ENCODE data around the gene TMEM117.

Gene TMEM117

DNA sequence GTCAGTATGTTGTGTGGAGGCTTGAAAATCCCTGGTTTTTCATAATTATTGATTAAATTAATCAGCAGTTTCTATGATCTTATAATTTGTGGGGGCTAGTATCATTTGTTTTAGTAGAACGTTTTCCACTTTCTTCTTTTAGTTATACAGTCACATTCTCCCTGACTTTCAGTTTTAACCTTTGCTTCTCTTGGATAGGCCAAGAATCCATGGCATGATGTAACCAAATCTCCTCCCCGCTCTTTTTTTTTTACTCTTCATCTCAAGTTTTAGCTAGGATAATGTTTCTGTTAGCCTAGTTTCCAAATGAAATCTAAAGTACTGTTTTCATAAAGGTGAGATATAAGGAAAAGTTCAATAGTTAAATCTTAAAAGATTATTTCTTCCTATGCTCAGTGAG, 106.5 kb downstream of the TMEM117 start:
- no peaks in the 10 kb centered on the region for H3K9me3 ChIP-seq (ENCODE audit: control insufficient read depth, insufficient read depth, low read depth, low read length)
- ChIA-PET POLR2A (no interaction called here), CTCF (no interaction called here)
- no peak overlapping the region for H3K4me3 ChIP-seq (ENCODE audit: low read depth, low read length)
- H3K36me3 ChIP-seq (ENCODE audit: control insufficient read depth in 2 of 2, insufficient read depth in 1 of 2, low read length in 2 of 2), result no peaks in the 10 kb centered on the region; a peak in 1 of 3 replicates
- no peaks in the 10 kb centered on the region for H3K4me1 ChIP-seq (ENCODE audit: control insufficient read depth, insufficient read depth, low read length)
- H3K27ac ChIP-seq (ENCODE audit: extremely low read depth, low read depth, low read length), result no peak overlapping the region
- TF ChIP-seq MZF1 (tag by site-specific recombination; IDR thresholded peaks at IDR 0.05; ENCODE audit: borderline replicate concordance), result no peak
- TF ChIP-seq, protein P1, sequence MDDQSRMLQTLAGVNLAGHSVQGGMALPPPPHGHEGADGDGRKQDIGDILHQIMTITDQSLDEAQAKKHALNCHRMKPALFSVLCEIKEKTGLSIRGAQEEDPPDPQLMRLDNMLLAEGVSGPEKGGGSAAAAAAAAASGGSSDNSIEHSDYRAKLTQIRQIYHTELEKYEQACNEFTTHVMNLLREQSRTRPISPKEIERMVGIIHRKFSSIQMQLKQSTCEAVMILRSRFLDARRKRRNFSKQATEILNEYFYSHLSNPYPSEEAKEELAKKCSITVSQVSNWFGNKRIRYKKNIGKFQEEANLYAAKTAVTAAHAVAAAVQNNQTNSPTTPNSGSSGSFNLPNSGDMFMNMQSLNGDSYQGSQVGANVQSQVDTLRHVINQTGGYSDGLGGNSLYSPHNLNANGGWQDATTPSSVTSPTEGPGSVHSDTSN (CRISPR knock-in tag; IDR thresholded peaks at IDR 0.05), result no peak
- no peak for TF ChIP-seq ZNF843 (tag by site-specific recombination; IDR thresholded peaks at IDR 0.05)
- TF ChIP-seq ZSCAN30 (tag by site-specific recombination; IDR thresholded peaks at IDR 0.05), result no peak
- TF ChIP-seq ZNF311 (tag by site-specific recombination; IDR thresholded peaks at IDR 0.05; ENCODE audit: borderline replicate concordance), result no peak
- no peak for TF ChIP-seq ZNF157 (tag by site-specific recombination; IDR thresholded peaks at IDR 0.05)

DNA sequence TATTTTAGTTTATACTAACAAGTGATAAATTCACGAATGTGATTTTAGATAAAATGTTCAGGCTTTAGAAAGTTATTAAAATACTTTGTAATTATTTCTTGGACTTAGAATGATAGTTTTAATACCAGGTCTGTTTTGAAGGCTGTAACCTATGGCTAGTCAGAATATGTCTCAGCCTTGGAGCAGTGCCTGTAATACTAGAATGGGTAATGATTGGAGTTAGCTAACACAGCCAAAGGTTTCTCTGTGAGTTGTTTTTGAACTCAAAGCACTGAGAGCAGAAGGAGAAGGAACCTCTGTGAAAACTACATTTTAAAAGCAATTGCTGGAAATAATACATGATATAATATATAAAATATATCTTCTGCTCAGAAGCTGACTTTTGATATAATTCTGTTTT, 110.1 kb downstream of the TMEM117 start:
- TF ChIP-seq HOXC10 (CRISPR knock-in tag; IDR thresholded peaks at IDR 0.05) (no peak), ZNF324 (tag by site-specific recombination; IDR thresholded peaks at IDR 0.05) (no peak), ZNF571 (tag by site-specific recombination; IDR thresholded peaks at IDR 0.05) (no peak), ZNF202 (tag by site-specific recombination; IDR thresholded peaks at IDR 0.05; ENCODE audit: borderline replicate concordance) (no peak)
- TF ChIP-seq, protein P2, sequence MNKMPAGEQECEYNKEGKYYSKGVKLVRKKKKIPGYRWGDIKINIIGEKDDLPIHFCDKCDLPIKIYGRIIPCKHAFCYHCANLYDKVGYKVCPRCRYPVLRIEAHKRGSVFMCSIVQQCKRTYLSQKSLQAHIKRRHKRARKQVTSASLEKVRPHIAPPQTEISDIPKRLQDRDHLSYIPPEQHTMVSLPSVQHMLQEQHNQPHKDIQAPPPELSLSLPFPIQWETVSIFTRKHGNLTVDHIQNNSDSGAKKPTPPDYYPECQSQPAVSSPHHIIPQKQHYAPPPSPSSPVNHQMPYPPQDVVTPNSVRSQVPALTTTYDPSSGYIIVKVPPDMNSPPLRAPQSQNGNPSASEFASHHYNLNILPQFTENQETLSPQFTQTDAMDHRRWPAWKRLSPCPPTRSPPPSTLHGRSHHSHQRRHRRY (tag by site-specific recombination; IDR thresholded peaks at IDR 0.05), result no peak
- no peak overlapping the region for H3K27ac ChIP-seq (ENCODE audit: extremely low read depth, low read depth, low read length)
- ChIA-PET CTCF (interaction anchor here (0.6 kb wide), 1 partner anchor 498 kb away, joined by 3 read pairs; no protein-coding TSS in a partner anchor), POLR2A (no interaction called here)
- H3K9me3 ChIP-seq (ENCODE audit: control insufficient read depth, insufficient read depth, low read depth, low read length), result no peaks in the 10 kb centered on the region
- no peaks in the 10 kb centered on the region for H3K36me3 ChIP-seq (ENCODE audit: control insufficient read depth in 2 of 2, insufficient read depth in 1 of 2, low read length in 2 of 2)
- no peak overlapping the region for H3K4me3 ChIP-seq (ENCODE audit: low read depth, low read length)
- no peaks in the 10 kb centered on the region for H3K4me1 ChIP-seq (ENCODE audit: control insufficient read depth, insufficient read depth, low read length)

DNA sequence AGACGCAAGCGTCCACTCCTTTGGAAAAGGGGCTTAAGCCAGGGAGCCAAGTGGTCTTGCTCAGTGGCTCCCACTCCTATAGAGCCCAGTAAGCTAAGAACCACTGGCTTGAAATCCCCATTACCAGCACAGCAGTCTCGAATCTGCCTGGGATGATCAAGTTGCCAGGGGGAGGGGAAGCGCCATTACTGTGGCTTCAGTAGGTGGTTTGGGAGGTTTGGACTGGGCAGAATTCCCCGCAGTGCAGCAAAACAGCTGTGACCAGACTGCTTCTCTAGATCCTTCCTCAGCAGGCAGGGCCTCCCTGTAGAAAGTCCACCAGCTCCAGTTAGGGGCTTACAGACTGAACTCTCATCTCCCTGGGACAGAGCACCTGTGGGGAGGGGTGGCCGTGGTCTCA, 115.4 kb downstream of the TMEM117 start:
- ChIA-PET POLR2A (no interaction called here), CTCF (interaction anchor here (1.5 kb wide), 1 partner anchor 12 kb away, joined by 5 read pairs; no protein-coding TSS in a partner anchor)
- Histone ChIP-seq H3K36me3 (ENCODE audit: control insufficient read depth in 2 of 2, insufficient read depth in 1 of 2, low read length in 2 of 2) (no peaks in the 10 kb centered on the region), H3K4me1 (ENCODE audit: control insufficient read depth, insufficient read depth, low read length) (no peaks in the 10 kb centered on the region), H3K4me3 (ENCODE audit: low read depth, low read length) (no peak overlapping the region), H3K27ac (ENCODE audit: extremely low read depth, low read depth, low read length) (no peak overlapping the region), H3K9me3 (ENCODE audit: control insufficient read depth, insufficient read depth, low read depth, low read length) (no peaks in the 10 kb centered on the region; the same call in 1 of the 2 replicates)
- TF ChIP-seq ZNF416 (tag by site-specific recombination; IDR thresholded peaks at IDR 0.05), result no peak
- TF ChIP-seq ZEB2 (tag by site-specific recombination; IDR thresholded peaks at IDR 0.05), result no peak
- no peak for TF ChIP-seq ZBTB8A (tag by site-specific recombination; IDR thresholded peaks at IDR 0.05)
- TF ChIP-seq KLF7 (tag by site-specific recombination; IDR thresholded peaks at IDR 0.05; ENCODE audit: borderline replicate concordance), result no peak
- TF ChIP-seq ZNF335 (tag by site-specific recombination; conservative IDR thresholded peaks at IDR 0.05), result no peak
- no peak for TF ChIP-seq ZNF19 (tag by site-specific recombination; IDR thresholded peaks at IDR 0.05; ENCODE audit: low read depth)
- no peak for TF ChIP-seq MYNN (tag by site-specific recombination; IDR thresholded peaks at IDR 0.05; ENCODE audit: borderline replicate concordance)
- TF ChIP-seq OSR2 (tag by site-specific recombination; IDR thresholded peaks at IDR 0.05), result no peak
- TF ChIP-seq PRDM1 (tag by site-specific recombination; IDR thresholded peaks at IDR 0.05), result no peak
- TF ChIP-seq, protein P3, sequence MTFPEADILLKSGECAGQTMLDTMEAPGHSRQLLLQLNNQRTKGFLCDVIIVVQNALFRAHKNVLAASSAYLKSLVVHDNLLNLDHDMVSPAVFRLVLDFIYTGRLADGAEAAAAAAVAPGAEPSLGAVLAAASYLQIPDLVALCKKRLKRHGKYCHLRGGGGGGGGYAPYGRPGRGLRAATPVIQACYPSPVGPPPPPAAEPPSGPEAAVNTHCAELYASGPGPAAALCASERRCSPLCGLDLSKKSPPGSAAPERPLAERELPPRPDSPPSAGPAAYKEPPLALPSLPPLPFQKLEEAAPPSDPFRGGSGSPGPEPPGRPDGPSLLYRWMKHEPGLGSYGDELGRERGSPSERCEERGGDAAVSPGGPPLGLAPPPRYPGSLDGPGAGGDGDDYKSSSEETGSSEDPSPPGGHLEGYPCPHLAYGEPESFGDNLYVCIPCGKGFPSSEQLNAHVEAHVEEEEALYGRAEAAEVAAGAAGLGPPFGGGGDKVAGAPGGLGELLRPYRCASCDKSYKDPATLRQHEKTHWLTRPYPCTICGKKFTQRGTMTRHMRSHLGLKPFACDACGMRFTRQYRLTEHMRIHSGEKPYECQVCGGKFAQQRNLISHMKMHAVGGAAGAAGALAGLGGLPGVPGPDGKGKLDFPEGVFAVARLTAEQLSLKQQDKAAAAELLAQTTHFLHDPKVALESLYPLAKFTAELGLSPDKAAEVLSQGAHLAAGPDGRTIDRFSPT (tag by site-specific recombination; IDR thresholded peaks at IDR 0.05), result no peak
- no peak for TF ChIP-seq ZNF48 (tag by site-specific recombination; IDR thresholded peaks at IDR 0.05)
